CD14-positive monocyte (primary cell): ENCODE results near the gene KRTAP5-5. TPM values are rescaled to one million over a fixed set of nuclear protein-coding genes. Genes with fewer than 3 reads are reported as not detected.

Source experiments
- DNase-seq, 3 donors: peaks; one replicate each; pipeline ENCODE4 v3.0.0-alpha.2; 2011 to 2022
- H2AFZ ChIP-seq: 2 replicates; pipeline ENCODE4 v1.6.0; 2012; ENCODE audit warnings: mild to moderate bottlenecking, low read depth, low read length, inconsistent platforms; ENCODE audit not compliant: insufficient read depth, poor library complexity, severe bottlenecking
- H3K27ac ChIP-seq, 2 donors: 1 replicate in 1 of 2; 2 replicates in 1 of 2; pipeline ENCODE4 v1.5.1; 2012 to 2013; ENCODE audit warnings: low read length in 2 of 2, control low read depth in 1 of 2, inconsistent platforms in 1 of 2, low read depth in 1 of 2, mild to moderate bottlenecking in 1 of 2
- H3K27me3 ChIP-seq, 2 donors: one replicate each; pipeline versions ENCODE4 v1.6.0 to v1.6.1; 2011 to 2013; ENCODE audit warnings: low read length in 2 of 2; ENCODE audit not compliant: control insufficient read depth in 2 of 2, insufficient read depth in 2 of 2
- H3K36me3 ChIP-seq, 2 donors: replicated peaks in 1 of 2; 1 replicate in 1 of 2; 2 replicates in 1 of 2; pipeline versions ENCODE4 v1.5.1 to v1.6.1; 2012 to 2013; ENCODE audit warnings: low read length in 2 of 2, control low read depth in 1 of 2, inconsistent platforms in 1 of 2, mild to moderate bottlenecking in 1 of 2; ENCODE audit not compliant: insufficient read depth in 2 of 2, control insufficient read depth in 1 of 2
- H3K4me1 ChIP-seq, 2 donors: 1 replicate in 1 of 2; 2 replicates in 1 of 2; pipeline versions ENCODE4 v1.5.1 to v1.6.1; 2012 to 2013; ENCODE audit warnings: low read length in 2 of 2, control low read depth in 1 of 2, inconsistent platforms in 1 of 2, mild to moderate bottlenecking in 1 of 2, moderate library complexity in 1 of 2; ENCODE audit not compliant: insufficient read depth in 2 of 2, control insufficient read depth in 1 of 2
- H3K4me2 ChIP-seq: replicated peaks from 2 replicates; pipeline ENCODE3; 2012; ENCODE audit warnings: low read length, moderate library complexity, mild to moderate bottlenecking; ENCODE audit not compliant: poor library complexity, severe bottlenecking; ENCODE audit errors: extremely low read depth
- H3K4me3 ChIP-seq, 3 experiments: fragments of 200-600 bp in 1 of 3; sonication (generic) in 1 of 3; replicated peaks in 1 of 3; 1 replicate in 2 of 3; 2 replicates in 1 of 3; pipeline ENCODE4 v1.5.1; 2011 to 2013; ENCODE audit warnings: low read length in 3 of 3, mild to moderate bottlenecking in 3 of 3, control low read depth in 2 of 3, low read depth in 2 of 3, inconsistent platforms in 1 of 3, moderate library complexity in 1 of 3
- H3K79me2 ChIP-seq: 2 replicates; pipeline ENCODE4 v1.6.0; 2012; ENCODE audit warnings: mild to moderate bottlenecking, control low read depth, inconsistent platforms, low read length, moderate library complexity; ENCODE audit not compliant: insufficient read depth
- H3K9ac ChIP-seq: 2 replicates; pipeline ENCODE4 v1.6.0; 2017; ENCODE audit warnings: low read length, mild to moderate bottlenecking; ENCODE audit not compliant: insufficient read depth, poor library complexity, severe bottlenecking
- H3K9me3 ChIP-seq, 2 donors: replicated peaks in 1 of 2; 1 replicate in 1 of 2; 2 replicates in 1 of 2; pipeline versions ENCODE4 v1.5.1 to v1.6.1; 2012 to 2013; ENCODE audit warnings: low read length in 2 of 2, control low read depth in 1 of 2; ENCODE audit not compliant: control insufficient read depth in 1 of 2, insufficient read depth in 1 of 2
- H4K20me1 ChIP-seq: 2 replicates; pipeline ENCODE4 v1.6.0; 2012; ENCODE audit warnings: mild to moderate bottlenecking, low read length, control low read depth, moderate library complexity; ENCODE audit not compliant: insufficient read depth
- H3K27ac Mint-ChIP-seq, 7 donors: one replicate each; pipeline ENCODE4 v1.8.0; 2020; ENCODE audit warnings: mild to moderate bottlenecking in 7 of 7, mixed read lengths in 7 of 7, moderate library complexity in 6 of 7, inconsistent platforms in 2 of 7
- H3K27me3 Mint-ChIP-seq, 3 donors: one replicate each; pipeline ENCODE4 v1.8.0; 2021 to 2022; ENCODE audit warnings: low read depth in 3 of 3, mild to moderate bottlenecking in 3 of 3, mixed read lengths in 3 of 3, moderate library complexity in 3 of 3, inconsistent platforms in 1 of 3
- H3K36me3 Mint-ChIP-seq, 2 donors: one replicate each; pipeline ENCODE4 v1.8.0; 2020; ENCODE audit warnings: mixed read lengths in 2 of 2, inconsistent platforms in 1 of 2, mild to moderate bottlenecking in 1 of 2
- H3K4me1 Mint-ChIP-seq: one replicate; pipeline ENCODE4 v1.8.0; 2020; ENCODE audit warnings: mild to moderate bottlenecking, mixed read lengths
- H3K4me3 Mint-ChIP-seq, 2 donors: one replicate each; pipeline ENCODE4 v1.8.0; 2020; ENCODE audit warnings: mild to moderate bottlenecking in 2 of 2, mixed read lengths in 2 of 2, moderate library complexity in 1 of 2
- H3K9me3 Mint-ChIP-seq, 7 donors: one replicate each; pipeline ENCODE4 v1.8.0; 2020 to 2022; ENCODE audit warnings: mixed read lengths in 7 of 7, mild to moderate bottlenecking in 6 of 7, moderate library complexity in 6 of 7, inconsistent platforms in 2 of 7
- CTCF ChIP-seq: fragments of 200-600 bp; IDR thresholded peaks from one replicate; pipeline ENCODE4 v1.8.0; 2022; ENCODE audit warnings: antibody characterized with exemption, mild to moderate bottlenecking
- WGBS: methylation state at CpG from one replicate; pipeline ENCODE4 v1.1.5; 2013; ENCODE audit warnings: missing lambda C conversion rate; ENCODE audit not compliant: insufficient coverage; 5-methylcytosine and 5-hydroxymethylcytosine counted together
- intact Hi-C, 2 donors: fragments of 100-400 bp; cut with micrococcal nuclease; formaldehyde crosslinking; loops; one replicate each; pipeline versions ENCODE4 v1.15.0 to v1.15.1; 2023
- polyA plus RNA-seq, 3 donors: library from polyadenylated mRNA; depleted of rRNA in 1 of 3; unstranded in 2 of 3; stranded (reverse) in 1 of 3; fragments of 300-500 nt in 2 of 3; fragments of >200 nt in 1 of 3; fragmentation: Illumina TruSeq in 2 of 3; gene quantifications; 1 replicate in 2 of 3; 2 replicates in 1 of 3; pipeline ENCODE4 v1.2.3, GENCODE V29; 2012 to 2021

Gene KRTAP5-5
- polyA plus RNA-seq, 3 donors: not detected

DNA sequence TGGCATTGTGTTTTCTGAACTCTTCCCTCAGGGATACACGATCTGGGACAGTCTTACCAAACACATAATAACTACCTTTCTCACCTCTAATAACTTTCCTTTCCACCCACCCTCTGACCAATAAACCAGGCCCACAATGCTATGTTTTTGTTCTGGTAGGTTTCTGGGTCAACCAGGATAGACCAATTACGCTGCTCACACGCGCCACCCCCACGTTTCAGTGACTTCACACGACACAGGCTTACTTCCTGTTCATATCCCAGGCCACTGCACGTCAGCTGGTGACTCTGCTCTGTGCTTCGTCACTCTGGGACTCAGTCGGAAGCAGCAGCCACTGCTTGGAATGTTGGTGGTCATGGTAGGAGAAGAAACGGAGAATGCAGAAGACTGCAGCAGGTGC is 10.1 kb upstream of the KRTAP5-5 start:
- H3K4me3 ChIP-seq: no peak overlapping the region
- H3K79me2 ChIP-seq: no peaks in the 10 kb centered on the region
- H3K9me3 ChIP-seq: peaks cover 0 to 4% of the 10 kb centered on the region in 2 donors
- H3K27ac Mint-ChIP-seq: no peak overlapping the region
- no peaks in the 10 kb centered on the region for H3K27me3 ChIP-seq
- 65% methylated on average over 4 of the region's 10 CpGs for WGBS
- H3K36me3 Mint-ChIP-seq: no peaks in the 10 kb centered on the region
- no peak overlapping the region for H3K4me2 ChIP-seq
- no peak overlapping the region for H3K27ac ChIP-seq
- peak in 1 of 3 donors; percentile 16 for DNase-seq
- no peak overlapping the region for H3K9ac ChIP-seq
- H4K20me1 ChIP-seq: no peaks in the 10 kb centered on the region
- H3K27me3 Mint-ChIP-seq: peaks cover 16 to 31% (median 19%) of the 10 kb centered on the region in 3 donors
- H3K4me1 Mint-ChIP-seq: no peaks in the 10 kb centered on the region
- no peaks in the 10 kb centered on the region for H3K36me3 ChIP-seq
- H3K4me3 Mint-ChIP-seq: peak overlapping the region in 1 of 2 donors; percentile 47
- H3K4me1 ChIP-seq: no peaks in the 10 kb centered on the region
- intact Hi-C loops: no loop called here
- H2AFZ ChIP-seq: no peak overlapping the region
- H3K9me3 Mint-ChIP-seq: peaks cover 0 to 6% (median 0%) of the 10 kb centered on the region in 7 donors
- no peak for TF ChIP-seq CTCF

- H3K27ac ChIP-seq: no peak within 1 kb of the TSS
- H4K20me1 ChIP-seq: no peaks in the 10 kb centered on the region
- Mint-ChIP-seq H3K9me3 (peaks cover 0 to 6% (median 0%) of the 10 kb centered on the region in 7 donors), H3K27ac (no peak within 1 kb of the TSS), H3K36me3 (no peaks in the 10 kb centered on the region), H3K27me3 (peaks cover 10 to 36% (median 26%) of the 10 kb centered on the region in 3 donors), H3K4me1 (no peaks in the 10 kb centered on the region), H3K4me3 (no peak within 1 kb of the TSS)
- no CpG with 5 or more reads among the region's 1 CpG for WGBS
- intact Hi-C loops: no loop called here
- H3K27me3 ChIP-seq: no peaks in the 10 kb centered on the region
- TF ChIP-seq CTCF: no peak
- H3K9ac ChIP-seq: no peak within 1 kb of the TSS
- H3K9me3 ChIP-seq: peaks cover 0 to 4% of the 10 kb centered on the region in 2 donors
- no peaks in the 10 kb centered on the region for H3K79me2 ChIP-seq
- H3K36me3 ChIP-seq: no peaks in the 10 kb centered on the region
- DNase-seq: no peak
- no peaks in the 10 kb centered on the region for H3K4me1 ChIP-seq
- H3K4me2 ChIP-seq: no peak within 1 kb of the TSS
- no peak within 1 kb of the TSS for H2AFZ ChIP-seq
- H3K4me3 ChIP-seq: no peak within 1 kb of the TSS
These were observed 7.5 kb upstream of the KRTAP5-5 start, which contains the start of gene KRTAP5-4 for GRCh38 chr11:1622086-1622485. TSS of gene KRTAP5-4 (minus strand) at chr11:1622138. CDS start at chr11:1622093, 45 bp downstream.
